Breast epithelium (tissue), 3 donors: ENCODE measurements around the gene SCAF4.

Experiments used
- CTCF ChIP-seq, 3 donors: fragments of 450-650 bp; IDR thresholded peaks; one replicate each; pipeline ENCODE4 v1.5.1; 2016 to 2017; ENCODE audit warnings: antibody characterized with exemption in 3 of 3, mild to moderate bottlenecking in 3 of 3, moderate library complexity in 3 of 3
- POLR2A ChIP-seq: fragments of 450-650 bp; IDR thresholded peaks from one replicate; pipeline ENCODE4 v1.6.1; 2016; ENCODE audit warnings: antibody characterized with exemption, mild to moderate bottlenecking, moderate library complexity
- POLR2AphosphoS5 ChIP-seq, 3 donors: sonication (generic); formaldehyde crosslinking; IDR thresholded peaks; one replicate each; pipeline ENCODE4 v1.6.1; 2017; ENCODE audit warnings: antibody characterized with exemption in 3 of 3

GRCh38 chr21:31659286-31659535, 72.7 kb downstream of the SCAF4 start:
- TF ChIP-seq CTCF (IDR thresholded peaks at IDR 0.05) (no peak), POLR2AphosphoS5 (IDR thresholded peaks at IDR 0.05) (no peak), POLR2A (no peak)
